T-cell (primary cell): ENCODE measurements around the gene PTN. TPM values are rescaled to one million over a fixed set of nuclear protein-coding genes. Genes with fewer than 3 reads are reported as not detected.

Experiments used
- ATAC-seq, 4 experiments: fragments of 200-7000 bp in 3 of 4; fragments of 150-1000 bp in 1 of 4; cut with Tn5 transposase; replicated peaks in 1 of 4; 1 replicate in 3 of 4; 2 replicates in 1 of 4; pipeline ENCODE4 v1.10.0; 2021; ENCODE audit warnings: moderate library complexity in 3 of 4, mild to moderate bottlenecking in 2 of 4, moderate number of reproducible peaks in 1 of 4
- CTCF ChIA-PET, 2 donors: fragments of 300-600 bp; sonication (Branson Sonifier 250); formaldehyde crosslinking; loops; one replicate each; lab custom pipeline; 2022; ENCODE audit warnings: antibody characterized with exemption in 2 of 2; lab: Charles Lee
- POLR2A ChIA-PET, 2 donors: fragments of 300-600 bp; sonication (Branson Sonifier 250); formaldehyde crosslinking; loops; one replicate each; lab custom pipeline; 2022; ENCODE audit warnings: antibody characterized with exemption in 2 of 2; lab: Charles Lee
- DNase-seq, 35 experiments: peaks; one replicate each; pipeline versions ENCODE4 v3.0.0 to v3.0.0-alpha.2; 2013 to 2023
- H3K27ac ChIP-seq: one replicate; pipeline ENCODE4 v1.5.1; 2013; ENCODE audit warnings: low read length
- H3K27me3 ChIP-seq, 2 experiments: replicated peaks in 1 of 2; 1 replicate in 1 of 2; 2 replicates in 1 of 2; pipeline versions ENCODE4 v1.6.1 to v1.7.0; 2013; ENCODE audit warnings: low read length in 1 of 2, mixed read lengths in 1 of 2; ENCODE audit not compliant: control insufficient read depth in 2 of 2, insufficient read depth in 2 of 2; ENCODE audit errors: extremely low read depth in 1 of 2
- H3K36me3 ChIP-seq, 2 donors: 1 replicate in 1 of 2; 2 replicates in 1 of 2; pipeline versions ENCODE4 v1.6.1 to v1.7.0; 2013; ENCODE audit warnings: low read length in 1 of 2; ENCODE audit not compliant: control insufficient read depth in 2 of 2, insufficient read depth in 1 of 2; ENCODE audit errors: extremely low read depth in 1 of 2
- H3K4me1 ChIP-seq, 2 experiments: 1 replicate in 1 of 2; 2 replicates in 1 of 2; pipeline versions ENCODE4 v1.6.1 to v1.7.0; 2013; ENCODE audit warnings: low read length in 2 of 2, mixed read lengths in 1 of 2; ENCODE audit not compliant: insufficient read depth in 2 of 2, control insufficient read depth in 1 of 2; ENCODE audit errors: extremely low read depth in 1 of 2
- H3K4me3 ChIP-seq, 2 donors: 1 replicate in 1 of 2; 2 replicates in 1 of 2; pipeline versions ENCODE4 v1.5.1 to v1.7.0; 2013; ENCODE audit warnings: mild to moderate bottlenecking in 2 of 2, low read length in 1 of 2, moderate library complexity in 1 of 2; ENCODE audit not compliant: control insufficient read depth in 1 of 2; ENCODE audit errors: extremely low read depth in 1 of 2
- H3K9me3 ChIP-seq: 2 replicates; pipeline ENCODE4 v1.7.0; 2013
- H3K27ac Mint-ChIP-seq, 2 donors: one replicate each; pipeline ENCODE4 v1.8.0; 2020 to 2021; ENCODE audit warnings: mild to moderate bottlenecking in 2 of 2, mixed read lengths in 2 of 2
- H3K27me3 Mint-ChIP-seq, 2 donors: one replicate each; pipeline ENCODE4 v1.8.0; 2021 to 2022; ENCODE audit warnings: mixed read lengths in 2 of 2
- H3K36me3 Mint-ChIP-seq: one replicate; pipeline ENCODE4 v1.8.0; 2021; ENCODE audit warnings: mixed read lengths
- H3K4me1 Mint-ChIP-seq, 3 donors: one replicate each; pipeline ENCODE4 v1.8.0; 2020 to 2022; ENCODE audit warnings: mixed read lengths in 3 of 3, mild to moderate bottlenecking in 1 of 3
- H3K4me3 Mint-ChIP-seq, 3 donors: one replicate each; pipeline ENCODE4 v1.8.0; 2020 to 2022; ENCODE audit warnings: mild to moderate bottlenecking in 3 of 3, mixed read lengths in 3 of 3, moderate library complexity in 3 of 3
- H3K9me3 Mint-ChIP-seq, 3 donors: one replicate each; pipeline ENCODE4 v1.8.0; 2020 to 2022; ENCODE audit warnings: mixed read lengths in 3 of 3
- WGBS: methylation state at CpG from one replicate; pipeline ENCODE4 v1.1.5; 2013; ENCODE audit warnings: missing lambda C conversion rate; ENCODE audit not compliant: insufficient coverage; 5-methylcytosine and 5-hydroxymethylcytosine counted together
- total RNA-seq, 35 experiments: library from RNA in 6 of 35; stranded (reverse) in 6 of 35; fragments of 120-200 nt in 1 of 35; gene quantifications; one replicate each; pipeline versions ENCODE4 v1.2.1 to v1.2.4 and lab custom pipeline; 2013 to 2026

PTN gene
- total RNA-seq, 5 donors from 2014 or later (not counting 1 experiment from before 2014, with no cell fraction given), result 0.16 TPM; not detected in 4

GRCh38 chr7:137329411-137329810 is 14.1 kb downstream of the PTN start:
- H3K27ac Mint-ChIP-seq, result no peak overlapping the region
- Histone ChIP-seq H3K36me3 (no peaks in the 10 kb centered on the region), H3K4me1 (no peaks in the 10 kb centered on the region), H3K27ac (no peak overlapping the region), H3K9me3 (no peaks in the 10 kb centered on the region), H3K27me3 (no peaks in the 10 kb centered on the region), H3K4me3 (no peak overlapping the region)
- no peaks in the 10 kb centered on the region for H3K36me3 Mint-ChIP-seq
- no peaks in the 10 kb centered on the region for H3K4me1 Mint-ChIP-seq
- POLR2A ChIA-PET, result no interaction called here
- H3K9me3 Mint-ChIP-seq, result peaks cover 2 to 15% (median 5%) of the 10 kb centered on the region in 3 donors
- H3K4me3 Mint-ChIP-seq, result no peak overlapping the region
- no peak for ATAC-seq
- H3K27me3 Mint-ChIP-seq, result peaks cover 0 to 1% of the 10 kb centered on the region in 2 donors
- no peak for DNase-seq
- CTCF ChIA-PET, result no interaction called here
- WGBS, result 100% methylated on average over 1 of the region's 1 CpG

DNA sequence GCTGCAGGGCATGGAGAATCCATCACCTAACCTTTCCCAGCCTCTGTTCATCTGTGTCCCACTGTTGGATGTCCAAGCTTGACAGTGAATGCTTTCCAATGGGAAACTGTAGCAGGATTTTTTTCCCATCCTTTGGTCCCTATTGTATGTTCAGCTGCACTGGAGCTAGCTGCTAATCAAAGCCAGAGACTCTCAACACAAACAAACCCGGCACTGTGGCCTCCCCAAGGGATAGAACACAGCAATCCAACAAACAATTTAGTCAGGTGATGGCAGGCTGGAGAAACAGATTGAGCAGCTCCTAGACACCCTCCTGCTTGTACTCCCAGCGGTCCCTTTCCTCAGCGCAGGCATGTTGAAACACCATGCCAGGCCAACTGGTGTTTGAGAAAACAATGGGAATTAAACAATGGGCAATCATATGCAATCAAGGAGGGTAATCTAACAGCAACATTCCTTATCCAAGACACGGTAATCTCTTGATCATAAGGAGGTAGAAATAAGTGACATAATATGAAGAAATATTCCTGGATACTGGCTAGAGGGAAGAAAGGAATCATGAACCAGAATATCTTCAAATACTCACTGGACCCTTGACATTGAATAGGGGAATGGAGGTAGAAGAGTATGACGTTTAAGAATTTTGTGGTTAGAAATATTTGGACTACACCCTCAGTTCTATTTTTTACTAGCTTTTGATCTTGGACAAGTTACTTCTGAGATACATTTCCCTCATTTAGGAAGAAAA is 15.0 kb downstream of the PTN start:
- no peak overlapping the region for H3K27ac ChIP-seq

GRCh38 chr7:137325927-137326326 is 17.6 kb downstream of the PTN start:
- ChIA-PET CTCF (no interaction called here), POLR2A (interaction anchor here in 1 of 2 donors (1.1 kb wide), 1 partner anchor 10 kb away, joined by 3 read pairs; no protein-coding TSS in a partner anchor)
- DNase-seq (no peak), ATAC-seq (no peak)
- Histone ChIP-seq H3K9me3 (no peaks in the 10 kb centered on the region), H3K36me3 (no peaks in the 10 kb centered on the region), H3K27ac (no peak overlapping the region), H3K27me3 (no peaks in the 10 kb centered on the region), H3K4me3 (no peak overlapping the region), H3K4me1 (no peaks in the 10 kb centered on the region)
- H3K27ac Mint-ChIP-seq, result no peak overlapping the region
- H3K4me3 Mint-ChIP-seq, result no peak overlapping the region
- no peaks in the 10 kb centered on the region for H3K36me3 Mint-ChIP-seq
- peaks cover 0 to 1% of the 10 kb centered on the region in 2 donors for H3K27me3 Mint-ChIP-seq
- WGBS, result 88% methylated on average over 1 of the region's 2 CpGs
- no peaks in the 10 kb centered on the region for H3K4me1 Mint-ChIP-seq
- peaks cover 4 to 15% (median 9%) of the 10 kb centered on the region in 3 donors for H3K9me3 Mint-ChIP-seq

More for the DNA sequence above, 15.0 kb downstream of the PTN start:
- DNase-seq (no peak), ATAC-seq (no peak)
- ChIA-PET CTCF (no interaction called here), POLR2A (no interaction called here)
- Mint-ChIP-seq H3K4me1 (no peaks in the 10 kb centered on the region), H3K4me3 (no peak overlapping the region), H3K36me3 (no peaks in the 10 kb centered on the region), H3K27ac (no peak overlapping the region), H3K27me3 (peaks cover 0 to 1% of the 10 kb centered on the region in 2 donors), H3K9me3 (peaks cover 3 to 19% (median 5%) of the 10 kb centered on the region in 3 donors)
- no peaks in the 10 kb centered on the region for H3K9me3 ChIP-seq
- no peak overlapping the region for H3K4me3 ChIP-seq
- H3K27me3 ChIP-seq, result no peaks in the 10 kb centered on the region
- H3K4me1 ChIP-seq, result no peaks in the 10 kb centered on the region
- no peaks in the 10 kb centered on the region for H3K36me3 ChIP-seq
- no CpG with 5 or more reads among the region's 5 CpGs for WGBS

DNA sequence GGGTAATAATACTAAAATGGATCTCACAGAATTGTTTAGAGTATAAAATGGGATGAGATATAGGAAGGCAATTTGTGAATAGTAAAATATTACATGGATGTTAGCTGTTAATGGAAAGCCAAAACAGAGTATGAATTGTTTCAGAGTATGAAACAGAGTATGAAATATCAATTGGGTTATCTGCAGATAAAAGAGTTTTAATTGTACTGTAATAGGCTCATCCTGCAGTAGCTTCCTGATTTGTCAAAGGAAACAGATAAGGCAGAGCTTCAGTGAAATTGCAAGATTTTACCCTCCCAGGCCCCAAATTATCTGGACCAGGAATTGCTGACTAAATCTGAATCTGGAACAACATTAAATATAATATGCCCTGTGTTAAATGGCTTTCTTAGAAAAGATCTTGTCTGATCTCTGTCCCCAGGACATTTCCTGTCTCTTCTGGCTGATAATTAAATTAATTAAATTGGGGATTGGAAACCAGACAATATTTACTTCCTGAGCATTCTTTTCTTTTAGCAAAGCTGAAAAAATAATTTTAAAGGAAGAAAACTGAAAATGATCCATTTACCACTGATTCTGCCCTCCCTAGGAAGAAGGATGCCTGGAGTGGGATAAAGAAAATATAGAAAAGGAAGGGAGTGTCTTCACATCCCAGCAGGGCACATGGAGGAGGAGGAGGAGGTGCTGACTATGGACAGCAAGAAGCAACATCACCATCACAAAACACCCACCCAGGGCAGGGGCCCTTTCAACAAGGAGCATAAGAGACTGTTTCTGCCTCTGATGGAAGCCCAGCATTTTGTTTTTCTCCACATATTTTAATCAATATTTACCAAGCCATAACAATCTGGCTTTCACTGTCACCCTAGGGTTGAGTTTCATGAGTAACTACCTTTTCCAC is 18.5 kb downstream of the PTN start:
- no peaks in the 10 kb centered on the region for H3K4me1 ChIP-seq
- no peak for DNase-seq
- CTCF ChIA-PET, result no interaction called here

DNA sequence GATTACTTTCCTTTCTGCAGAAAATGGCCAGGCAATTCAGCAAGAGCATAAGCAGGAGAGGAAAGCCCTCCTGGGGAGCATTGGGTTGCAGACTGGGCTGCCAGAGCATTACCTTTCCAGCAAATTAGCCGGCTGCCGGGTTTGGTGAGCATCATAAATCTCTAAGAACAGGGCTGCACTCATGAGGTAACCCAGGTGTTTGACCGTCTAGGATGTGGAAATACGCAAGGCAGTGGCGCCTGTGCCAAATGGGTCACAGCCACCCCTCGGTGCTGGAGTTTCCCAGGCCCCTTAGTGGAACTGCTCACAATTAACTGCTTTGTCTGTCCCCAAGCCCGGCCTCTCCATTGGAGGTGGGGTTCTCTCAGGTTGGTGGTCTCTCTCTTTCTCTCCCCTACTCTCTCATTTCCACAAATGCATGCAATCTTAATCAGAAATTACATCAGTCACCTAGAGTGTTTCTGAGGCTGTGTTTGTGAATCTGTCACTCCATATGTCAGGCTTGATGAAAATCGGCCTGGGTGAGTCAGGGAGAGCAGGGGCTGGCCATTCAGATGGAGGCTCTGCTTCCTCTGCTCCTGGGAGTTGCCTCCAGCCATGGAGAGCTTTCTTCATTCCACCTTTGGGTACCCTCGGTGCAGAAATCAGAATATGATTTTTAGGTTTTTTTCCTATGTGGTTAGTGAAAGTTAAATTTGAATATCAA is 26.7 kb downstream of the PTN start:
- Mint-ChIP-seq H3K4me3 (no peak overlapping the region), H3K4me1 (no peaks in the 10 kb centered on the region), H3K27ac (no peak overlapping the region), H3K9me3 (peaks cover 5 to 17% (median 11%) of the 10 kb centered on the region in 3 donors), H3K27me3 (no peaks in the 10 kb centered on the region), H3K36me3 (no peaks in the 10 kb centered on the region)
- 62% methylated on average over 4 of the region's 9 CpGs for WGBS
- Histone ChIP-seq H3K27me3 (no peaks in the 10 kb centered on the region), H3K4me3 (no peak overlapping the region), H3K36me3 (no peaks in the 10 kb centered on the region), H3K4me1 (no peaks in the 10 kb centered on the region), H3K27ac (no peak overlapping the region), H3K9me3 (no peaks in the 10 kb centered on the region)
- ChIA-PET POLR2A (no interaction called here), CTCF (no interaction called here)
- DNase-seq, result no peak
- no peak for ATAC-seq

More for the DNA sequence above, 18.5 kb downstream of the PTN start:
- POLR2A ChIA-PET, result no interaction called here
- H3K27me3 ChIP-seq, result no peaks in the 10 kb centered on the region
- no peak overlapping the region for H3K4me3 Mint-ChIP-seq
- ATAC-seq, result no peak
- H3K9me3 ChIP-seq, result no peaks in the 10 kb centered on the region
- no peaks in the 10 kb centered on the region for H3K4me1 Mint-ChIP-seq
- H3K4me3 ChIP-seq, result no peak overlapping the region
- H3K27ac ChIP-seq, result no peak overlapping the region
- H3K36me3 ChIP-seq, result no peaks in the 10 kb centered on the region
- H3K36me3 Mint-ChIP-seq, result no peaks in the 10 kb centered on the region
- H3K9me3 Mint-ChIP-seq, result peaks cover 4 to 17% (median 15%) of the 10 kb centered on the region in 3 donors
- H3K27ac Mint-ChIP-seq, result no peak overlapping the region
- H3K27me3 Mint-ChIP-seq, result peaks cover 0 to 1% of the 10 kb centered on the region in 2 donors

DNA sequence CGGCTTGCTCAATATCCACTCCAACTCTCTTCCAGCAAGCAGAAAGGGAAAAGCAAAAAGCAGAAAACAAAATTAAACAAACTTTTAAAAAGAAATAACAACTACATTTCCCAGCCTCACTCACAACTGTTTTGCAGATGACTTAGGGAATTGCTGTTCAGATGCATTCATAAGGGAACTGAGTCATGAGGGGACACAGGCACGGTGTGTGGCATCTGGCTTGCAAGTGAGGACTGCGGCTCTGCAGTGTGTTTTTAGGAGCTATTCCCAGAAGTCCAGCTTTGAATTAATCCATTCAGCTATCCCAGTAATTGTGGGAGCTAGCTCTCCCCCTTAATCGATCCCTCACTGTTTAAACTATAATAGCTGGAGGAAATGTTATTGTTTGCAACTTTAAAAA is 30.3 kb downstream of the PTN start:
- H3K27me3 ChIP-seq, result no peaks in the 10 kb centered on the region
- ChIA-PET POLR2A (no interaction called here), CTCF (no interaction called here)
- H3K36me3 ChIP-seq, result no peaks in the 10 kb centered on the region
- no peak overlapping the region for H3K4me3 ChIP-seq
- H3K36me3 Mint-ChIP-seq, result no peaks in the 10 kb centered on the region
- H3K9me3 Mint-ChIP-seq, result peaks cover 5 to 17% (median 13%) of the 10 kb centered on the region in 3 donors
- no peak for ATAC-seq
- H3K4me1 Mint-ChIP-seq, result no peaks in the 10 kb centered on the region
- no peak overlapping the region for H3K27ac Mint-ChIP-seq
- H3K9me3 ChIP-seq, result no peaks in the 10 kb centered on the region
- WGBS, result 82% methylated on average over 3 of the region's 4 CpGs
- H3K27ac ChIP-seq, result no peak overlapping the region
- no peaks in the 10 kb centered on the region for H3K27me3 Mint-ChIP-seq
- H3K4me1 ChIP-seq, result no peaks in the 10 kb centered on the region
- no peak for DNase-seq
- H3K4me3 Mint-ChIP-seq, result no peak overlapping the region
